Loucy (cell line): ENCODE data around the gene TRIM13.

Experiments used
- H2AFZ ChIP-seq: fragments of 200-600 bp; sonication (generic); 2 replicates; pipeline ENCODE4 v1.6.0; 2016; ENCODE audit warnings: antibody characterized with exemption, mild to moderate bottlenecking, low read length, moderate library complexity
- H3F3A ChIP-seq: fragments of 200-600 bp; 2 replicates; pipeline ENCODE4 v1.6.0; 2016; ENCODE audit warnings: antibody characterized with exemption, low read depth, mild to moderate bottlenecking
- H3K27me3 ChIP-seq: fragments of 200-600 bp; sonication (generic); 2 replicates; pipeline ENCODE4 v1.6.1; 2014; ENCODE audit warnings: low read length, mild to moderate bottlenecking; ENCODE audit not compliant: insufficient read depth, poor library complexity, severe bottlenecking
- H3K36me3 ChIP-seq: fragments of 200-600 bp; sonication (generic); 2 replicates; pipeline ENCODE4 v1.6.1; 2016; ENCODE audit warnings: low read length; ENCODE audit not compliant: insufficient read depth
- H3K4me1 ChIP-seq: fragments of 200-600 bp; sonication (generic); 2 replicates; pipeline ENCODE4 v1.5.1; 2014; ENCODE audit warnings: low read length, mild to moderate bottlenecking; ENCODE audit not compliant: insufficient read depth, poor library complexity, severe bottlenecking
- H3K4me2 ChIP-seq: fragments of 200-600 bp; sonication (generic); 2 replicates; pipeline ENCODE4 v1.6.0; 2014; ENCODE audit warnings: antibody characterized with exemption, low read length, low read depth, mild to moderate bottlenecking; ENCODE audit not compliant: poor library complexity, severe bottlenecking
- H3K4me3 ChIP-seq: fragments of 200-600 bp; sonication (generic); 2 replicates; pipeline ENCODE4 v1.5.1; 2014; ENCODE audit warnings: low read length, mild to moderate bottlenecking, mixed read lengths; ENCODE audit not compliant: poor library complexity, severe bottlenecking
- H3K79me2 ChIP-seq: fragments of 200-600 bp; sonication (generic); 2 replicates; pipeline ENCODE4 v1.6.1; 2014; ENCODE audit warnings: low read length; ENCODE audit not compliant: insufficient read depth
- H3K9ac ChIP-seq: fragments of 200-600 bp; sonication (generic); 2 replicates; pipeline ENCODE4 v1.6.0; 2014; ENCODE audit warnings: mild to moderate bottlenecking, low read depth, low read length, moderate library complexity; ENCODE audit not compliant: poor library complexity, severe bottlenecking
- H3K9me2 ChIP-seq: fragments of 200-600 bp; sonication (generic); replicated peaks from 2 replicates; pipeline ENCODE4 v1.6.1; 2016; ENCODE audit warnings: low read depth, low read length, mixed read lengths
- H3K9me3 ChIP-seq: fragments of 200-600 bp; sonication (generic); 2 replicates; pipeline ENCODE4 v1.6.1; 2014; ENCODE audit warnings: mild to moderate bottlenecking, antibody characterized with exemption, low read length, low read depth; ENCODE audit not compliant: insufficient read depth
- H4K20me1 ChIP-seq: fragments of 200-600 bp; sonication (generic); 2 replicates; pipeline ENCODE4 v1.6.0; 2014; ENCODE audit warnings: antibody characterized with exemption, low read length, mild to moderate bottlenecking; ENCODE audit not compliant: insufficient read depth, poor library complexity, severe bottlenecking
- CTCF ChIP-seq: fragments of 200-600 bp; sonication (generic); conservative IDR thresholded peaks from 2 replicates; pipeline ENCODE4 v1.5.1; 2014; ENCODE audit warnings: mild to moderate bottlenecking, antibody characterized with exemption, low read length
- EZH2phosphoT487 ChIP-seq: fragments of 200-600 bp; IDR thresholded peaks from 2 replicates; pipeline ENCODE4 v1.6.1; 2018; ENCODE audit warnings: antibody characterized with exemption, mild to moderate bottlenecking, moderate library complexity, borderline replicate concordance

The TRIM13 gene

GRCh38 chr13:49958321-49958720, 38.5 kb upstream of the TRIM13 start:
- Histone ChIP-seq H2AFZ (no peak overlapping the region), H3K9ac (no peak overlapping the region), H3F3A (no peaks in the 10 kb centered on the region), H3K9me2 (no peaks in the 10 kb centered on the region), H4K20me1 (no peaks in the 10 kb centered on the region), H3K36me3 (no peaks in the 10 kb centered on the region), H3K4me2 (no peak overlapping the region), H3K4me3 (no peak overlapping the region), H3K9me3 (no peaks in the 10 kb centered on the region), H3K4me1 (no peaks in the 10 kb centered on the region), H3K27me3 (no peaks in the 10 kb centered on the region), H3K79me2 (no peaks in the 10 kb centered on the region)
- TF ChIP-seq EZH2phosphoT487 = no peak
- TF ChIP-seq CTCF = no peak

- Histone ChIP-seq H3K27me3 (no peaks in the 10 kb centered on the region), H3K9ac (no peak overlapping the region), H3K36me3 (no peaks in the 10 kb centered on the region), H2AFZ (no peak overlapping the region), H3K4me1 (no peaks in the 10 kb centered on the region), H3K9me3 (no peaks in the 10 kb centered on the region), H3K9me2 (no peaks in the 10 kb centered on the region), H3F3A (no peaks in the 10 kb centered on the region), H4K20me1 (no peaks in the 10 kb centered on the region), H3K79me2 (no peaks in the 10 kb centered on the region), H3K4me3 (no peak overlapping the region), H3K4me2 (no peak overlapping the region)
- no peak for TF ChIP-seq EZH2phosphoT487
- no peak for TF ChIP-seq CTCF
Observed at GRCh38 chr13:49967456-49967855, 29.4 kb upstream of the TRIM13 start.

GRCh38 chr13:49972709-49973108, 24.1 kb upstream of the TRIM13 start:
- TF ChIP-seq EZH2phosphoT487 (no peak), CTCF (no peak)
- Histone ChIP-seq H3K4me3 (no peak overlapping the region), H3K4me1 (no peaks in the 10 kb centered on the region), H2AFZ (no peak overlapping the region; the same call in 1 of the 2 replicates), H3K9me3 (no peaks in the 10 kb centered on the region), H3K79me2 (no peaks in the 10 kb centered on the region), H4K20me1 (no peaks in the 10 kb centered on the region), H3K27me3 (no peaks in the 10 kb centered on the region), H3K36me3 (no peaks in the 10 kb centered on the region), H3K4me2 (no peak overlapping the region), H3K9me2 (no peaks in the 10 kb centered on the region), H3F3A (no peaks in the 10 kb centered on the region), H3K9ac (no peak overlapping the region)
